ENCODE measurements around the gene ULK4.

ULK4 gene

DNA sequence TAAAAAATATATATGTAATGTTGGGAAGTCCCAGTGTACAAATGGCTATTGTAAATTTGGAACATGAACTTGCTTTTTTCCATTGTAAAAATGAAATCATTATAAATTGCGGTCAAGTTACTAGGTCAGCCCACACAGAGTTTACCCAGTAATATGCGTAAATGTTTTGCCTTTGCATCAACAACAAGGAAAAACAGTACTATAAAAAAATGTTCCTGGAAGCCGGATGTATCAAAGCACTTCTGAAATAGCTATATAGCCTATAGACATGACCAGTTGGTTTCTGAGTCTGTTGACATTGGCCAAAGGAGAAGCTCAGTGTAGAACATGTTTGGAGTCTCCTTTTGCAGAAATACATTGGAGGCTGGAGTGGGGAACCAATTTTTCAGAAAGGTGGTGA is 739.4 kb downstream of the ULK4 start:
- no peaks in the 10 kb centered on the region for H3K9me3 ChIP-seq (ENCODE audit: control insufficient read depth, insufficient read depth, low read length)
- peaks cover 57% of the 10 kb centered on the region for H3K36me3 ChIP-seq (ENCODE audit: control insufficient read depth, low read length)
- H3K9me2 ChIP-seq (replicated peaks; ENCODE audit: control insufficient read depth, low read length) = no peaks in the 10 kb centered on the region
- no peaks in the 10 kb centered on the region for H3F3A ChIP-seq (ENCODE audit: control insufficient read depth, insufficient read depth)
- no peaks in the 10 kb centered on the region for H3K27me3 ChIP-seq (ENCODE audit: control insufficient read depth, low read length)
- no peak overlapping the region for H3K4me3 ChIP-seq (ENCODE audit: low read length)
- peaks cover 98% of the 10 kb centered on the region for H3K79me2 ChIP-seq (ENCODE audit: control insufficient read depth, low read length)
- no peak overlapping the region for H3K4me2 ChIP-seq (ENCODE audit: low read length)
- H3K27ac ChIP-seq (ENCODE audit: low read depth, low read length) = no peak overlapping the region
- no peak for TF ChIP-seq EZH2phosphoT487 (IDR thresholded peaks at IDR 0.05; ENCODE audit: borderline replicate concordance, low read length)
- TF ChIP-seq, protein P1, sequence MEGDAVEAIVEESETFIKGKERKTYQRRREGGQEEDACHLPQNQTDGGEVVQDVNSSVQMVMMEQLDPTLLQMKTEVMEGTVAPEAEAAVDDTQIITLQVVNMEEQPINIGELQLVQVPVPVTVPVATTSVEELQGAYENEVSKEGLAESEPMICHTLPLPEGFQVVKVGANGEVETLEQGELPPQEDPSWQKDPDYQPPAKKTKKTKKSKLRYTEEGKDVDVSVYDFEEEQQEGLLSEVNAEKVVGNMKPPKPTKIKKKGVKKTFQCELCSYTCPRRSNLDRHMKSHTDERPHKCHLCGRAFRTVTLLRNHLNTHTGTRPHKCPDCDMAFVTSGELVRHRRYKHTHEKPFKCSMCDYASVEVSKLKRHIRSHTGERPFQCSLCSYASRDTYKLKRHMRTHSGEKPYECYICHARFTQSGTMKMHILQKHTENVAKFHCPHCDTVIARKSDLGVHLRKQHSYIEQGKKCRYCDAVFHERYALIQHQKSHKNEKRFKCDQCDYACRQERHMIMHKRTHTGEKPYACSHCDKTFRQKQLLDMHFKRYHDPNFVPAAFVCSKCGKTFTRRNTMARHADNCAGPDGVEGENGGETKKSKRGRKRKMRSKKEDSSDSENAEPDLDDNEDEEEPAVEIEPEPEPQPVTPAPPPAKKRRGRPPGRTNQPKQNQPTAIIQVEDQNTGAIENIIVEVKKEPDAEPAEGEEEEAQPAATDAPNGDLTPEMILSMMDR (IDR thresholded peaks at IDR 0.05; ENCODE audit: low read depth, low read length, poor library complexity, severe bottlenecking) = no peak
- no peaks in the 10 kb centered on the region for H3K4me1 ChIP-seq (ENCODE audit: control insufficient read depth, low read length)
- H4K20me1 ChIP-seq (ENCODE audit: control insufficient read depth, insufficient read depth, low read depth, low read length) = peaks cover 30% of the 10 kb centered on the region

DNA sequence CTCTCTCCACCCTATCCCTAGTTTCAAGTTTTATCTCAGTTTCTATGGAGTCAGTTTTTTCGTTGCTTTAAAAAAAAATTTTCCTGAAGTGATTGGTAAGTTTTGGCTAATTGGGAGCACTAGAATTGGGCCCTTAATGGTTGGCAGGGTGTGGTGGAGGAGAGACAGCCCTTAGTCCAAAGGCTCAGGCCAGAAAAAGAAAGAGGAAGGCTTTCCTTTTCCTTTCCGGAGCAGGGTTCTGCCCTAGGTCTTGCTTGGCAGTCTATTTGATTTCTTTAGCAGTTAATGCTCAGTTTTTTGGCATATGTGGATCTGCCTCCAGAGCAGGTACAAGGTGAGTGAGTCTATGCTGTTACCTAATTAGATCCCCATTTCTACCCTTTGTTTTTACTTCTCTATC is 739.9 kb downstream of the ULK4 start:
- no peak overlapping the region for H3K4me3 ChIP-seq (ENCODE audit: low read length)
- peaks cover 98% of the 10 kb centered on the region for H3K79me2 ChIP-seq (ENCODE audit: control insufficient read depth, low read length)
- H4K20me1 ChIP-seq (ENCODE audit: control insufficient read depth, insufficient read depth, low read depth, low read length) = peaks cover 35% of the 10 kb centered on the region
- H3K36me3 ChIP-seq (ENCODE audit: control insufficient read depth, low read length) = peaks cover 52% of the 10 kb centered on the region
- TF ChIP-seq EZH2phosphoT487 (IDR thresholded peaks at IDR 0.05; ENCODE audit: borderline replicate concordance, low read length) = no peak
- TF ChIP-seq, protein P1 (IDR thresholded peaks at IDR 0.05; ENCODE audit: low read depth, low read length, poor library complexity, severe bottlenecking) = no peak
- H3K9me3 ChIP-seq (ENCODE audit: control insufficient read depth, insufficient read depth, low read length) = no peaks in the 10 kb centered on the region
- no peaks in the 10 kb centered on the region for H3F3A ChIP-seq (ENCODE audit: control insufficient read depth, insufficient read depth)
- H3K4me2 ChIP-seq (ENCODE audit: low read length) = no peak overlapping the region
- no peak overlapping the region for H3K27ac ChIP-seq (ENCODE audit: low read depth, low read length)
- no peaks in the 10 kb centered on the region for H3K4me1 ChIP-seq (ENCODE audit: control insufficient read depth, low read length)
- no peaks in the 10 kb centered on the region for H3K27me3 ChIP-seq (ENCODE audit: control insufficient read depth, low read length)
- no peaks in the 10 kb centered on the region for H3K9me2 ChIP-seq (replicated peaks; ENCODE audit: control insufficient read depth, low read length)

DNA sequence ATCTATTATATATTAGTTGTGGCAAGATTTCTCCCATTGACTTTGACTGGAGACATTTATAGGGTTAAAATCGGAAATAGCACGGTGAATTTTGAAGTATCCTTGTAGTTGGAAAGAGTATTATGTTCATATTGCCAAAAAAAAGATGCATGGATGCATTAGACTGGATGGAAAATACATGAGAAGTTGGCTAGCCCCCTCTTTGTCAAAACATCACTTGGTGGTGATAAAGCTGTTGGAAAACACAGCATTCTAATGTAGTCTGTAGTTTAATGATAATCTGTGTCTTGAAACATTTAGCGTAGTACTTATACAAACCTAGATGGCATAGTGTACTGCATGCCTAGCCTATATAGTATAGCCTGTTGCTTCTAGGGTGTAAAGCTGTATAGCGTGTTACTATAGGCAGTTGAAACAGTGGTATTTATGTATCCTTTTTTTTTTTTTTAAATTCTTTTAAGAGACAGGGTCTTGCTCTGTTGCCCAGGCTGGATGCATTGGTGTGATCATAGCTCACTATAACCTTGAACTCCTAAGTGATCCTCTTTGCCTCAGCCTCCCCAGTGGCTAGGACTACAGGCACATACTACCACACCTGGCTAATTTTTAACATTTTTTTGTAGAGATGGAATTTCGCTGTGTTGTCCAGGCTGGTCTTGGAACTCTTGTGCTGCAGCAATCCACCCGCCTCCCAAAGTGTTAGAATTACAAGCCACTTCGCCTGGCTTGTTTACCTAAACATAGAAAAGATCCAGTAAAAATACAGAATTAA is 740.8 kb downstream of the ULK4 start:
- TF ChIP-seq EZH2phosphoT487 (IDR thresholded peaks at IDR 0.05; ENCODE audit: borderline replicate concordance, low read length) = no peak
- TF ChIP-seq, protein P1 (IDR thresholded peaks at IDR 0.05; ENCODE audit: low read depth, low read length, poor library complexity, severe bottlenecking) = no peak
- H3K4me1 ChIP-seq (ENCODE audit: control insufficient read depth, low read length) = no peaks in the 10 kb centered on the region
- H3K4me2 ChIP-seq (ENCODE audit: low read length) = no peak overlapping the region
- no peak overlapping the region for H3K27ac ChIP-seq (ENCODE audit: low read depth, low read length)
- H3K9me2 ChIP-seq (replicated peaks; ENCODE audit: control insufficient read depth, low read length) = no peaks in the 10 kb centered on the region
- peaks cover 43% of the 10 kb centered on the region for H3K36me3 ChIP-seq (ENCODE audit: control insufficient read depth, low read length)
- H3K27me3 ChIP-seq (ENCODE audit: control insufficient read depth, low read length) = no peaks in the 10 kb centered on the region
- H3F3A ChIP-seq (ENCODE audit: control insufficient read depth, insufficient read depth) = no peaks in the 10 kb centered on the region
- H3K79me2 ChIP-seq (ENCODE audit: control insufficient read depth, low read length) = peaks cover 99% of the 10 kb centered on the region
- no peak overlapping the region for H3K4me3 ChIP-seq (ENCODE audit: low read length)
- H3K9me3 ChIP-seq (ENCODE audit: control insufficient read depth, insufficient read depth, low read length) = no peaks in the 10 kb centered on the region
- H4K20me1 ChIP-seq (ENCODE audit: control insufficient read depth, insufficient read depth, low read depth, low read length) = peaks cover 44% of the 10 kb centered on the region

Data from DOHH2 (cell line).